ENCODE results near the gene ERP29.

DNA sequence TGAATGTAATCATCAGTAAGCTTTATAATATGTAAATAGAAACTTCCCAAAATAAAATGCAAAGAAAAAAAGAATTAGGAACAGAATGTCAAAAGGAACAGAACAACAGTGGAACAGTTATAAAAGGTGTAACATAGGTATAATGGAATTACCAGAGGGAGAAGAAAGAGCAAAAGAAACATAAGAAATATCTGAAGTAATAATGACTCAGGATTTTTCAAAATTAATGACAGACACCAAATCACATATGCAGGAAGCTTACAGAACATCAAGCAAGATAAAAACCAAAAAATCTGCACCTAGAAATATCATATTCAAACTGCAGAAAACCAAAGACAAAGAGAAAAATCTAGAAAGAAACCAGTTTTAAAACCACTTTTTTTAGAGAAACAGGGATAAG, 36.4 kb upstream of the ERP29 start:
- TF ChIP-seq, protein P1, sequence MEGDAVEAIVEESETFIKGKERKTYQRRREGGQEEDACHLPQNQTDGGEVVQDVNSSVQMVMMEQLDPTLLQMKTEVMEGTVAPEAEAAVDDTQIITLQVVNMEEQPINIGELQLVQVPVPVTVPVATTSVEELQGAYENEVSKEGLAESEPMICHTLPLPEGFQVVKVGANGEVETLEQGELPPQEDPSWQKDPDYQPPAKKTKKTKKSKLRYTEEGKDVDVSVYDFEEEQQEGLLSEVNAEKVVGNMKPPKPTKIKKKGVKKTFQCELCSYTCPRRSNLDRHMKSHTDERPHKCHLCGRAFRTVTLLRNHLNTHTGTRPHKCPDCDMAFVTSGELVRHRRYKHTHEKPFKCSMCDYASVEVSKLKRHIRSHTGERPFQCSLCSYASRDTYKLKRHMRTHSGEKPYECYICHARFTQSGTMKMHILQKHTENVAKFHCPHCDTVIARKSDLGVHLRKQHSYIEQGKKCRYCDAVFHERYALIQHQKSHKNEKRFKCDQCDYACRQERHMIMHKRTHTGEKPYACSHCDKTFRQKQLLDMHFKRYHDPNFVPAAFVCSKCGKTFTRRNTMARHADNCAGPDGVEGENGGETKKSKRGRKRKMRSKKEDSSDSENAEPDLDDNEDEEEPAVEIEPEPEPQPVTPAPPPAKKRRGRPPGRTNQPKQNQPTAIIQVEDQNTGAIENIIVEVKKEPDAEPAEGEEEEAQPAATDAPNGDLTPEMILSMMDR (conservative IDR thresholded peaks at IDR 0.05 in 1 of 2, IDR thresholded peaks at IDR 0.05 in 1 of 2; ENCODE audit: low read depth in 1 of 2, low read length in 2 of 2): no peak
- TF ChIP-seq EZH2 (IDR thresholded peaks at IDR 0.05; ENCODE audit: low read length, missing control alignments): no peak

Measured in fibroblast of lung (primary cell).